ENCODE data around the gene VAC14. TPM values are rescaled to one million over a fixed set of nuclear protein-coding genes. Genes with fewer than 3 reads are reported as not detected.

Gene VAC14
- total RNA-seq, 1 experiment from 2014 or later = 35.3 TPM

- TF ChIP-seq ZNF274 (IDR thresholded peaks at IDR 0.05; ENCODE audit: low read depth, low read length) (no peak), POLR2AphosphoS5 (IDR thresholded peaks at IDR 0.05; ENCODE audit: low read depth, low read length) (peak; percentile 53), CTCF (IDR thresholded peaks at IDR 0.05 in 2 of 3, conservative IDR thresholded peaks at IDR 0.05 in 1 of 3; ENCODE audit: borderline replicate concordance in 1 of 3, insufficient read depth in 1 of 3, low read depth in 2 of 3, low read length in 2 of 3) (no peak), MAX (IDR thresholded peaks at IDR 0.05) (peak; percentile 53; the same call in 1 of the 2 replicates), ZBTB33 (IDR thresholded peaks at IDR 0.05; ENCODE audit: extremely low read depth, insufficient replicate concordance, low read length) (peak; percentile 45), JUND (IDR thresholded peaks at IDR 0.05) (peak; percentile 93), FOSL1 (IDR thresholded peaks at IDR 0.05; ENCODE audit: low read depth) (peak; percentile 94), SP1 (IDR thresholded peaks at IDR 0.05; ENCODE audit: low read depth) (peak; percentile 78; the same call in 1 of the 2 replicates)
- Histone ChIP-seq H3K27me3 (ENCODE audit: insufficient read depth, low read length) (no peaks in the 10 kb centered on the region), H3K9me2 (ENCODE audit: insufficient read depth) (no peaks in the 10 kb centered on the region), H3K79me2 (ENCODE audit: insufficient read depth, low read length) (no peaks in the 10 kb centered on the region; the same call in 1 of the 2 replicates), H3K36me3 (ENCODE audit: control insufficient read depth in 1 of 2, insufficient read depth in 2 of 2, low read length in 2 of 2) (peaks cover 0 to 12% of the 10 kb centered on the region in 2 experiments; a peak in 1 of 4 replicates), H3K4me3 (replicated peaks in 1 of 2; ENCODE audit: low read depth in 1 of 2, low read length in 2 of 2) (peak overlapping the region; percentile 7 to 27; a peak in 3 of 4 replicates), H3K9ac (ENCODE audit: low read length) (peak overlapping the region; percentile 74), H2AFZ (ENCODE audit: low read depth, low read length, poor library complexity, severe bottlenecking) (no peak overlapping the region), H4K20me1 (ENCODE audit: insufficient read depth) (no peaks in the 10 kb centered on the region), H3K9me3 (ENCODE audit: control insufficient read depth in 1 of 2, insufficient read depth in 1 of 2, low read depth in 1 of 2, low read length in 2 of 2) (no peaks in the 10 kb centered on the region), H3K27ac (ENCODE audit: low read depth, low read length) (peak overlapping the region; percentile 82), H3K4me2 (ENCODE audit: low read length) (peak overlapping the region; percentile 74), H3K4me1 (ENCODE audit: control insufficient read depth in 1 of 2, insufficient read depth in 2 of 2, low read length in 2 of 2) (peaks cover 29 to 48% of the 10 kb centered on the region in 2 experiments)
- DNase-seq (ENCODE audit: low read depth, low spot score) (peak; percentile 75), ATAC-seq (peak; percentile 72)
- ChIA-PET CTCF (interaction anchor here (1.6 kb wide), 1 partner anchor 24 kb away, joined by 8 read pairs; no protein-coding TSS in a partner anchor), POLR2A (interaction anchor here (0.7 to 1.5 kb wide), 3 partner anchors 54 to 927 kb away, joined by 3 to 4 read pairs (median 4); partner anchors contain the start of gene VAC14), RAD21 (ENCODE audit: low non-redundant PET in 1 of 2, low total read pairs in 2 of 2, uncharacterized antibody in 2 of 2, unreplicated experiment in 2 of 2) (interaction anchor here in 1 of 2 experiments (0.6 to 1.3 kb wide), 2 partner anchors 14 to 60 kb away, joined by 4 to 6 read pairs; no protein-coding TSS in a partner anchor)
- TSS peak; percentile 43 for BruUV-seq (replicated peaks)
- intact Hi-C loops (cut with micrococcal nuclease) = no loop called here
Measured at GRCh38 chr16:70746708-70747424, 54.1 kb downstream of the VAC14 start.
